ENCODE data around the gene PCP2. TPM values are rescaled to one million over a fixed set of nuclear protein-coding genes. Genes with fewer than 3 reads are reported as not detected.
A peak's percentile ranks its signal among the peaks of the same experiment; 100 is the strongest.

Gene PCP2
- total RNA-seq, 1 donor from 2014 or later: not detected

GRCh38 chr19:7655581-7655980 lies 22.1 kb upstream of the PCP2 start:
- Mint-ChIP-seq H3K36me3 (no peaks in the 10 kb centered on the region), H3K27me3 (ENCODE audit: insufficient read depth, low read depth) (peaks cover 16% of the 10 kb centered on the region)
- DNase-seq (ENCODE audit: low spot score): no peak

GRCh38 chr19:7654401-7654800 lies 20.9 kb upstream of the PCP2 start:
- Histone ChIP-seq H3F3A (ENCODE audit: low read depth) (peaks cover 4% of the 10 kb centered on the region), H3K4me1 (peaks cover 4% of the 10 kb centered on the region), H3K4me2 (no peak overlapping the region), H3K27me3 (peaks cover 62% of the 10 kb centered on the region), H3K27ac (no peak overlapping the region), H3K79me2 (ENCODE audit: low read depth) (no peaks in the 10 kb centered on the region), H3K9ac (no peak overlapping the region), H4K20me1 (ENCODE audit: low read depth) (no peaks in the 10 kb centered on the region), H3K36me3 (no peaks in the 10 kb centered on the region), H3K9me3 (ENCODE audit: low read depth) (no peaks in the 10 kb centered on the region), H3K4me3 (no peak overlapping the region), H2AFZ (replicated peaks) (no peak overlapping the region)
- no peaks in the 10 kb centered on the region for H3K9me3 Mint-ChIP-seq
- no peak for DNase-seq (ENCODE audit: low spot score)
- H3K4me1 Mint-ChIP-seq: peaks cover 20% of the 10 kb centered on the region
- TF ChIP-seq EZH2phosphoT487 (IDR thresholded peaks at IDR 0.05) (no peak), EZH2 (IDR thresholded peaks at IDR 0.05) (no peak), CTCF (IDR thresholded peaks at IDR 0.05) (no peak)
- H3K27ac Mint-ChIP-seq: no peak overlapping the region
- no peaks in the 10 kb centered on the region for H3K36me3 Mint-ChIP-seq
- no peak overlapping the region for H3K4me3 Mint-ChIP-seq
- H3K27me3 Mint-ChIP-seq (ENCODE audit: insufficient read depth, low read depth): peaks cover 16% of the 10 kb centered on the region

More at GRCh38 chr19:7655581-7655980, 22.1 kb upstream of the PCP2 start:
- Mint-ChIP-seq H3K9me3 (no peaks in the 10 kb centered on the region), H3K4me3 (peak overlapping the region; percentile 50), H3K4me1 (peaks cover 20% of the 10 kb centered on the region), H3K27ac (no peak overlapping the region)
- Histone ChIP-seq H4K20me1 (ENCODE audit: low read depth) (no peaks in the 10 kb centered on the region), H3K79me2 (ENCODE audit: low read depth) (no peaks in the 10 kb centered on the region), H3K4me2 (no peak overlapping the region), H3K4me3 (no peak overlapping the region), H3K36me3 (no peaks in the 10 kb centered on the region), H3K4me1 (peaks cover 4% of the 10 kb centered on the region), H3K27me3 (peaks cover 54% of the 10 kb centered on the region), H3K9ac (no peak overlapping the region), H3K9me3 (ENCODE audit: low read depth) (no peaks in the 10 kb centered on the region), H2AFZ (replicated peaks) (no peak overlapping the region), H3F3A (ENCODE audit: low read depth) (peaks cover 4% of the 10 kb centered on the region), H3K27ac (no peak overlapping the region)
- TF ChIP-seq CTCF (IDR thresholded peaks at IDR 0.05) (no peak), EZH2phosphoT487 (IDR thresholded peaks at IDR 0.05) (no peak)

GRCh38 chr19:7652061-7652641 lies 18.6 kb upstream of the PCP2 start:
- Histone ChIP-seq H3K27ac (no peak overlapping the region), H3K4me2 (peak overlapping the region; percentile 75), H2AFZ (replicated peaks) (peak overlapping the region; percentile 86), H4K20me1 (ENCODE audit: low read depth) (no peaks in the 10 kb centered on the region), H3K79me2 (ENCODE audit: low read depth) (no peaks in the 10 kb centered on the region), H3F3A (ENCODE audit: low read depth) (peaks cover 4% of the 10 kb centered on the region), H3K4me3 (peak overlapping the region; percentile 32), H3K4me1 (peaks cover 4% of the 10 kb centered on the region), H3K27me3 (peaks cover 62% of the 10 kb centered on the region), H3K9me3 (ENCODE audit: low read depth) (no peaks in the 10 kb centered on the region), H3K9ac (no peak overlapping the region), H3K36me3 (no peaks in the 10 kb centered on the region)
- H3K4me1 Mint-ChIP-seq: peaks cover 11% of the 10 kb centered on the region
- H3K36me3 Mint-ChIP-seq: no peaks in the 10 kb centered on the region
- peak overlapping the region; percentile 61 for H3K4me3 Mint-ChIP-seq
- no peaks in the 10 kb centered on the region for H3K9me3 Mint-ChIP-seq
- peak overlapping the region; percentile 70 for H3K27ac Mint-ChIP-seq
- peak; percentile 92 for DNase-seq (ENCODE audit: low spot score)
- peaks cover 16% of the 10 kb centered on the region for H3K27me3 Mint-ChIP-seq (ENCODE audit: insufficient read depth, low read depth)
- TF ChIP-seq EZH2 (IDR thresholded peaks at IDR 0.05): no peak
- TF ChIP-seq EZH2phosphoT487 (IDR thresholded peaks at IDR 0.05): no peak
- TF ChIP-seq CTCF (IDR thresholded peaks at IDR 0.05): peak; percentile 96
